Measurements from ENCODE around the gene DIS3L2. TPM values are rescaled to one million over a fixed set of nuclear protein-coding genes. Genes with fewer than 3 reads are reported as not detected.

The DIS3L2 gene
- total RNA-seq, 2 donors from 2014 or later: 39.5 to 42.4 TPM

DNA sequence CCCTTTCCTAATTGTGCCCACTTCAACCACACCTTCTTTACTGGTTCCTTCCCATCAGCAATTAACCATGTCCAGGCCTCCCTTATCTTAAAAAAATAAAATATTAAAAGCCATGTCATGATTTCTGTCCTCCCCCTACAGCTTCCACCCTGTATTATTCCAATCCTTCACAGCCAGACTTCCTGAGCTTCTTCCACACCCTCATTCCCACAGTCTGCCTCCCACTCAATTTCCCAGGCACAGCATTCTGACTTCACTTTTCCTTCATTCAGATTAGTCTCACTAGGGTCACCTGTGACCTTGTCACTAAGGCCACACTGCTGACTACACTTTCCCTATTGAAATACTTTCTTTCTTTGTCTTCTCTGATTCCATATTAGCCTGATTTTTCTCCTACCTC lies 159.4 kb downstream of the DIS3L2 start:
- Histone ChIP-seq H3K4me1 (ENCODE audit: control insufficient read depth, insufficient read depth, low read length) (peaks cover 7% of the 10 kb centered on the region), H3K4me3 (ENCODE audit: low read length) (no peak overlapping the region), H3K27me3 (ENCODE audit: control insufficient read depth, insufficient read depth, low read length, poor library complexity, severe bottlenecking) (no peaks in the 10 kb centered on the region), H3K9ac (ENCODE audit: extremely low read depth, low read length, poor library complexity, severe bottlenecking) (no peak overlapping the region), H3K27ac (ENCODE audit: low read depth, low read length) (no peak overlapping the region), H3K9me3 (ENCODE audit: control insufficient read depth, low read length) (peaks cover 4% of the 10 kb centered on the region), H3K36me3 (ENCODE audit: control insufficient read depth, insufficient read depth, low read length) (no peaks in the 10 kb centered on the region)
- Mint-ChIP-seq H3K27me3 (ENCODE audit: insufficient read depth) (no peaks in the 10 kb centered on the region), H3K4me1 (no peaks in the 10 kb centered on the region), H3K27ac (no peak overlapping the region), H3K36me3 (ENCODE audit: low read depth) (no peaks in the 10 kb centered on the region), H3K4me3 (no peak overlapping the region), H3K9me3 (no peaks in the 10 kb centered on the region)
- no peak for DNase-seq
- TF ChIP-seq, protein P1, sequence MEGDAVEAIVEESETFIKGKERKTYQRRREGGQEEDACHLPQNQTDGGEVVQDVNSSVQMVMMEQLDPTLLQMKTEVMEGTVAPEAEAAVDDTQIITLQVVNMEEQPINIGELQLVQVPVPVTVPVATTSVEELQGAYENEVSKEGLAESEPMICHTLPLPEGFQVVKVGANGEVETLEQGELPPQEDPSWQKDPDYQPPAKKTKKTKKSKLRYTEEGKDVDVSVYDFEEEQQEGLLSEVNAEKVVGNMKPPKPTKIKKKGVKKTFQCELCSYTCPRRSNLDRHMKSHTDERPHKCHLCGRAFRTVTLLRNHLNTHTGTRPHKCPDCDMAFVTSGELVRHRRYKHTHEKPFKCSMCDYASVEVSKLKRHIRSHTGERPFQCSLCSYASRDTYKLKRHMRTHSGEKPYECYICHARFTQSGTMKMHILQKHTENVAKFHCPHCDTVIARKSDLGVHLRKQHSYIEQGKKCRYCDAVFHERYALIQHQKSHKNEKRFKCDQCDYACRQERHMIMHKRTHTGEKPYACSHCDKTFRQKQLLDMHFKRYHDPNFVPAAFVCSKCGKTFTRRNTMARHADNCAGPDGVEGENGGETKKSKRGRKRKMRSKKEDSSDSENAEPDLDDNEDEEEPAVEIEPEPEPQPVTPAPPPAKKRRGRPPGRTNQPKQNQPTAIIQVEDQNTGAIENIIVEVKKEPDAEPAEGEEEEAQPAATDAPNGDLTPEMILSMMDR (conservative IDR thresholded peaks at IDR 0.05): no peak

DNA sequence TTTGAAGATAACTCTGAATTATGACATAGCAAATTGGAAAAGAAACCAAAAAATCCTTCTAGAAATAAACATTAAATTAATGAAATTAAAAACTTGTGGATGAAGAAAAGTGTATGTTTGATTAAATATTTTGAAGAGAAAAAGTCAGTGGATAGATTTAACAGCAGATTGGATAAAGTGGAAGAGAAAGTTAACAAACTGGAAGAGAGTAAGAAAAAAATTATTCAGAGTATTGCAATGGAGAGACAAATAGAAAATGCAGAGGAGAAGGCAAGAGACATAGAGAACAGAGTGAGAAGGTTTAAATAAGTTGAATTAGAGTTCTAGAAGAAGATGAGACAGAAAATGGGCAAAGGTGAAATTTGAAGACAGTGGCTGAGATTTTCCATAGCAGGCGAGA lies 162.8 kb downstream of the DIS3L2 start:
- no peaks in the 10 kb centered on the region for H3K27me3 ChIP-seq (ENCODE audit: control insufficient read depth, insufficient read depth, low read length, poor library complexity, severe bottlenecking)
- Mint-ChIP-seq H3K9me3 (no peaks in the 10 kb centered on the region), H3K4me1 (peaks cover under 1% of the 10 kb centered on the region), H3K27me3 (ENCODE audit: insufficient read depth) (no peaks in the 10 kb centered on the region), H3K4me3 (no peak overlapping the region), H3K36me3 (ENCODE audit: low read depth) (no peaks in the 10 kb centered on the region), H3K27ac (no peak overlapping the region)
- no peaks in the 10 kb centered on the region for H3K36me3 ChIP-seq (ENCODE audit: control insufficient read depth, insufficient read depth, low read length)
- H3K4me3 ChIP-seq (ENCODE audit: low read length): no peak overlapping the region
- TF ChIP-seq, protein P1 (conservative IDR thresholded peaks at IDR 0.05): no peak
- 86% methylated on average over 1 of the region's 1 CpG; no CpG with 5 or more reads in 1 of the 2 experiments for WGBS, 2 experiments (ENCODE audit: insufficient coverage in 1 of 2, insufficient read length in 1 of 2)
- H3K27ac ChIP-seq (ENCODE audit: low read depth, low read length): no peak overlapping the region
- H3K9me3 ChIP-seq (ENCODE audit: control insufficient read depth, low read length): peaks cover 4% of the 10 kb centered on the region
- DNase-seq: no peak
- H3K4me1 ChIP-seq (ENCODE audit: control insufficient read depth, insufficient read depth, low read length): peaks cover 7% of the 10 kb centered on the region
- no peak overlapping the region for H3K9ac ChIP-seq (ENCODE audit: extremely low read depth, low read length, poor library complexity, severe bottlenecking)

DNA sequence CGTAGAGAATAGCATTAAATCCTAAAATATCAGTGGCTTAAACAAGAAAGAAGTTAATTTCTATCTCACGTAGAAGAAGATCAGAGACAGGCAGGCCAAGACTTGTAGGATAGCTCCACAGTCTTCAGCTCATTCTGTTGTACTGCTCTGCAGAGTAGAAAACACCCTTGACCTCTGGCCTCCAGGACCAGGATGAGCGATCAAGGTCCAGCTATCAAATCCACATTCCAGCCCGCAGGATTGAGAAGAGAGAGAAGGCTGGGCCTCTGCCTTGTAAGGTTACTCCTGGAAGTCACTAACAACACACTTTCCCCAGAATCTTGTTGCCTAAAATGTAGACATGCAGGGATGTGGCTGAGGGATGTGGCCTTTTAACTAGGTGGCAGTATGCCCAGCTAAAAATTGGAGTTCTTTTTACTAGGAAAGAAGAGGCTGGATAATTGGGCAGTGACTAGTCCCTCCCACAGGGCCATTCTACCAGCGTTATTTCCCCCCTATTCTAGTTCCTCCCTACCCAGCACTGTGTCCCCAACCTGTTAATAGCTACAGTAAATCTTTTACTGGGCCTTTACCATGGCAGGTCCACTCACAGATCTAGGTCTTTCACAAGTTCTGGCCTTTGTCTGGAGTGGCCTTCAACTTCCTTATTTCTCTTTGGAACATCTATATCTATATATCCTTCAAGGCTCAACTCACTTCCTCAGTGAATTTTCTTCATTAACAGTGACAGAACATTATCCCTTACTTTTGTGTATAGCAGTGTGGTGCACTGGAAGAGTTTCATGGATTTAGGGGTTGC lies 165.0 kb downstream of the DIS3L2 start:
- Mint-ChIP-seq H3K27ac (no peak overlapping the region), H3K4me1 (peaks cover 2% of the 10 kb centered on the region), H3K9me3 (no peaks in the 10 kb centered on the region), H3K27me3 (ENCODE audit: insufficient read depth) (no peaks in the 10 kb centered on the region), H3K4me3 (no peak overlapping the region), H3K36me3 (ENCODE audit: low read depth) (peaks cover 3% of the 10 kb centered on the region)
- Histone ChIP-seq H3K36me3 (ENCODE audit: control insufficient read depth, insufficient read depth, low read length) (no peaks in the 10 kb centered on the region), H3K27ac (ENCODE audit: low read depth, low read length) (no peak overlapping the region), H3K27me3 (ENCODE audit: control insufficient read depth, insufficient read depth, low read length, poor library complexity, severe bottlenecking) (no peaks in the 10 kb centered on the region), H3K9ac (ENCODE audit: extremely low read depth, low read length, poor library complexity, severe bottlenecking) (no peak overlapping the region), H3K4me1 (ENCODE audit: control insufficient read depth, insufficient read depth, low read length) (no peaks in the 10 kb centered on the region), H3K4me3 (ENCODE audit: low read length) (no peak overlapping the region), H3K9me3 (ENCODE audit: control insufficient read depth, low read length) (peaks cover 4% of the 10 kb centered on the region)
- TF ChIP-seq, protein P1 (conservative IDR thresholded peaks at IDR 0.05): no peak
- WGBS, 2 experiments (ENCODE audit: insufficient coverage in 1 of 2, insufficient read length in 1 of 2): 83 to 86% methylated on average over 5 of the region's 5 CpGs
- no peak for DNase-seq

Data from endodermal cell (in vitro differentiated cells).